Ovary (tissue), 3 donors: ENCODE data around the gene SORCS2.

Experiments
- CTCF ChIP-seq, 3 donors: fragments of 450-650 bp in 2 of 3; fragments of 200-600 bp in 1 of 3; IDR thresholded peaks; one replicate each; pipeline versions ENCODE4 v1.5.1 to v1.8.0; 2016 to 2022; ENCODE audit warnings: antibody characterized with exemption in 3 of 3, mild to moderate bottlenecking in 1 of 3
- POLR2A ChIP-seq: fragments of 450-650 bp; IDR thresholded peaks from one replicate; pipeline ENCODE4 v1.6.1; 2017; ENCODE audit warnings: antibody characterized with exemption, mild to moderate bottlenecking, moderate library complexity
- donor health status: DM: no; HTN: no; CAD: no.

- TF ChIP-seq CTCF (IDR thresholded peaks at IDR 0.05) (no peak), POLR2A (no peak)
Measured at GRCh38 chr4:7518871-7519637, 326.7 kb downstream of the SORCS2 start.
